Measurements from ENCODE around the gene DIAPH2. TPM values are rescaled to one million over a fixed set of nuclear protein-coding genes. Genes with fewer than 3 reads are reported as not detected.

The DIAPH2 gene
- total and polyA plus RNA-seq, 2 donors (not counting 1 experiment from before 2014, with no cell fraction given): 4.2 to 32.4 TPM

DNA sequence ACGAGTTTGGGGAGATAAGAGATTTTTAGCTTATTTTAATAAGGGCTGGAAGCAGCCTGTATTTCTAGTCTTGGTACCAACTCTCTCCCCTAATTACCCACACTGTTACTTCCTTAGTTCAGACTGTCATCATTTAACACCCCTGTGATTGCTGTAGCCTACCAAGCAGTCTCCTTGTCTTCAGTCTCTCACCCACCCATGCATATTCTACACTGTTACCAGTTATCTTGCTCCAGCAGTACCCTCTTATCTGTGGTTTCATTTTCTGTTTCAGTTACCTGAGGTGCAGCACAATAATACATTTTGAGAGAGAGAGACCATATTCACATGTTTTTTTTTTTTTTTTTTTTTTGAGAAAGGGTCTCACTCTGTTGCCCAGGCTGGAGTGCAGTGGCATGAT is 80.2 kb downstream of the DIAPH2 start:
- CTCF ChIA-PET: no interaction called here
- Mint-ChIP-seq H3K4me3 (no peak overlapping the region), H3K27me3 (no peaks in the 10 kb centered on the region), H3K9me3 (ENCODE audit: insufficient read depth) (no peaks in the 10 kb centered on the region), H3K27ac (no peak overlapping the region), H3K4me1 (peaks cover 13% of the 10 kb centered on the region)
- H3K9me3 ChIP-seq (ENCODE audit: control extremely low read depth in 1 of 3, control insufficient read depth in 2 of 3, insufficient read depth in 1 of 3, low read length in 2 of 3): no peaks in the 10 kb centered on the region
- H3K27ac ChIP-seq (ENCODE audit: low read length in 2 of 2): no peak overlapping the region
- no peak overlapping the region for H2AFZ ChIP-seq (ENCODE audit: insufficient read depth, low read depth, low read length, poor library complexity, severe bottlenecking)
- POLR2A ChIA-PET: no interaction called here
- H3K4me1 ChIP-seq (ENCODE audit: control insufficient read depth in 2 of 2, insufficient read depth in 2 of 2, low read length in 2 of 2): peaks cover 7 to 10% of the 10 kb centered on the region in 2 donors
- no peaks in the 10 kb centered on the region for H3K27me3 ChIP-seq (replicated peaks in 1 of 4; ENCODE audit: control extremely low read depth in 1 of 4, control insufficient read depth in 3 of 4, insufficient read depth in 4 of 4, low read length in 3 of 4)
- DNase-seq (peak; percentile 1), ATAC-seq (ENCODE audit: low read depth) (no peak)
- TF ChIP-seq, protein P1, sequence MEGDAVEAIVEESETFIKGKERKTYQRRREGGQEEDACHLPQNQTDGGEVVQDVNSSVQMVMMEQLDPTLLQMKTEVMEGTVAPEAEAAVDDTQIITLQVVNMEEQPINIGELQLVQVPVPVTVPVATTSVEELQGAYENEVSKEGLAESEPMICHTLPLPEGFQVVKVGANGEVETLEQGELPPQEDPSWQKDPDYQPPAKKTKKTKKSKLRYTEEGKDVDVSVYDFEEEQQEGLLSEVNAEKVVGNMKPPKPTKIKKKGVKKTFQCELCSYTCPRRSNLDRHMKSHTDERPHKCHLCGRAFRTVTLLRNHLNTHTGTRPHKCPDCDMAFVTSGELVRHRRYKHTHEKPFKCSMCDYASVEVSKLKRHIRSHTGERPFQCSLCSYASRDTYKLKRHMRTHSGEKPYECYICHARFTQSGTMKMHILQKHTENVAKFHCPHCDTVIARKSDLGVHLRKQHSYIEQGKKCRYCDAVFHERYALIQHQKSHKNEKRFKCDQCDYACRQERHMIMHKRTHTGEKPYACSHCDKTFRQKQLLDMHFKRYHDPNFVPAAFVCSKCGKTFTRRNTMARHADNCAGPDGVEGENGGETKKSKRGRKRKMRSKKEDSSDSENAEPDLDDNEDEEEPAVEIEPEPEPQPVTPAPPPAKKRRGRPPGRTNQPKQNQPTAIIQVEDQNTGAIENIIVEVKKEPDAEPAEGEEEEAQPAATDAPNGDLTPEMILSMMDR (IDR thresholded peaks at IDR 0.05): no peak
- TF ChIP-seq EZH2 (IDR thresholded peaks at IDR 0.05; ENCODE audit: borderline replicate concordance, insufficient read depth, low read depth, low read length, poor library complexity, severe bottlenecking): no peak
- WGBS (ENCODE audit: insufficient coverage): no CpG with 5 or more reads among the region's 1 CpG
- intact Hi-C loops (cut with micrococcal nuclease): no loop called here
- H4K20me1 ChIP-seq (ENCODE audit: control insufficient read depth, insufficient read depth, low read length, poor library complexity, severe bottlenecking): no peaks in the 10 kb centered on the region
- no peak overlapping the region for H3K4me2 ChIP-seq (replicated peaks; ENCODE audit: low read depth, low read length, poor library complexity, severe bottlenecking)
- H3K9ac ChIP-seq (ENCODE audit: low read length): no peak overlapping the region
- H3K36me3 ChIP-seq (replicated peaks in 1 of 2; ENCODE audit: control extremely low read depth in 1 of 2, control insufficient read depth in 1 of 2, extremely low read depth in 1 of 2, insufficient read depth in 2 of 2, low read length in 1 of 2): no peaks in the 10 kb centered on the region
- H3K79me2 ChIP-seq (ENCODE audit: control insufficient read depth, insufficient read depth, low read length): no peaks in the 10 kb centered on the region
- H3K4me3 ChIP-seq (ENCODE audit: control extremely low read depth in 1 of 5, extremely low read depth in 1 of 5, insufficient read depth in 1 of 5, low read depth in 2 of 5, low read length in 4 of 5): no peak overlapping the region

DNA sequence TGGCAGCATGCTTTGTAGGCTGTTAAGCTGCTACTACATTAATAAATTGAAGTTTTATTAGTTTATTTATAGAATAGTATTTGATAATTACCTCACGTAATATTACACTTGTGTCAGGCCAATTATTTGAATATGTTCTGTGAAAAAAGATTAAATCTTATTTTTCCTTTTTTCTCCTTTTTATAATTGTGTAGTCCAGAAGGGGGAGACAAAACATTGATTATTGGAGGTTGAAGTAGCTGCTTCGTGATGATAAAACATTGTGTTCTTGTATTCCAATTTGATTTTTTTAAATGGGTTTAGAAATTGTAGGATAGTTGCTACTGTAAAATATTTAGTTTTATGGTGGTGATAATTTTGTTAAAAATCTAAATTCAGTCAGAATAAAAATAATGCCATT is 85.7 kb downstream of the DIAPH2 start:
- Histone ChIP-seq H3K4me3 (ENCODE audit: control extremely low read depth in 1 of 5, extremely low read depth in 1 of 5, insufficient read depth in 1 of 5, low read depth in 2 of 5, low read length in 4 of 5) (no peak overlapping the region), H3K27me3 (replicated peaks in 1 of 4; ENCODE audit: control extremely low read depth in 1 of 4, control insufficient read depth in 3 of 4, insufficient read depth in 4 of 4, low read length in 3 of 4) (no peaks in the 10 kb centered on the region), H3K9ac (ENCODE audit: low read length) (no peak overlapping the region), H3K4me2 (replicated peaks; ENCODE audit: low read depth, low read length, poor library complexity, severe bottlenecking) (no peak overlapping the region), H2AFZ (ENCODE audit: insufficient read depth, low read depth, low read length, poor library complexity, severe bottlenecking) (no peak overlapping the region), H3K4me1 (ENCODE audit: control insufficient read depth in 2 of 2, insufficient read depth in 2 of 2, low read length in 2 of 2) (no peaks in the 10 kb centered on the region), H4K20me1 (ENCODE audit: control insufficient read depth, insufficient read depth, low read length, poor library complexity, severe bottlenecking) (no peaks in the 10 kb centered on the region), H3K79me2 (ENCODE audit: control insufficient read depth, insufficient read depth, low read length) (no peaks in the 10 kb centered on the region), H3K27ac (ENCODE audit: low read length in 2 of 2) (no peak overlapping the region), H3K36me3 (replicated peaks in 1 of 2; ENCODE audit: control extremely low read depth in 1 of 2, control insufficient read depth in 1 of 2, extremely low read depth in 1 of 2, insufficient read depth in 2 of 2, low read length in 1 of 2) (no peaks in the 10 kb centered on the region), H3K9me3 (ENCODE audit: control extremely low read depth in 1 of 3, control insufficient read depth in 2 of 3, insufficient read depth in 1 of 3, low read length in 2 of 3) (no peaks in the 10 kb centered on the region)
- ChIA-PET CTCF (interaction anchor here (1.2 to 2.4 kb wide), 6 partner anchors 10 to 914 kb away, joined by 3 to 11 read pairs (median 4); no protein-coding TSS in a partner anchor), POLR2A (no interaction called here)
- Mint-ChIP-seq H3K9me3 (ENCODE audit: insufficient read depth) (no peaks in the 10 kb centered on the region), H3K4me3 (no peak overlapping the region), H3K27me3 (no peaks in the 10 kb centered on the region), H3K27ac (no peak overlapping the region), H3K4me1 (peaks cover 2% of the 10 kb centered on the region)
- DNase-seq (peak; percentile 18), ATAC-seq (ENCODE audit: low read depth) (no peak)
- no peak for TF ChIP-seq EZH2 (IDR thresholded peaks at IDR 0.05; ENCODE audit: borderline replicate concordance, insufficient read depth, low read depth, low read length, poor library complexity, severe bottlenecking)
- TF ChIP-seq, protein P1 (IDR thresholded peaks at IDR 0.05): peak; percentile 72
- no CpG with 5 or more reads among the region's 2 CpGs for WGBS (ENCODE audit: insufficient coverage)
- intact Hi-C loops (cut with micrococcal nuclease): no loop called here

Measured in B cell (primary cell).